ENCODE data around the gene NUAK2. TPM values are rescaled to one million over a fixed set of nuclear protein-coding genes. Genes with fewer than 3 reads are reported as not detected.
A peak's percentile ranks its signal among the peaks of the same experiment; 100 is the strongest.

Gene NUAK2
- polyA plus RNA-seq, 1 donor from 2014 or later: 1.4 TPM

GRCh38 chr1:205312866-205313562 lies 8.5 kb downstream of the NUAK2 start:
- H3K9me3 ChIP-seq (ENCODE audit: low read length): no peaks in the 10 kb centered on the region
- peaks cover 79% of the 10 kb centered on the region for H3K79me2 ChIP-seq (replicated peaks; ENCODE audit: insufficient read depth, low read length)
- peak overlapping the region; percentile 89 for H2AFZ ChIP-seq (ENCODE audit: low read depth, low read length)
- TF ChIP-seq SMC3 (conservative IDR thresholded peaks at IDR 0.05; ENCODE audit: poor library complexity) (no peak), EP300 (conservative IDR thresholded peaks at IDR 0.05; ENCODE audit: poor library complexity, severe bottlenecking) (no peak), EZH2 (IDR thresholded peaks at IDR 0.05; ENCODE audit: borderline replicate concordance, insufficient read depth, low read length, poor library complexity, severe bottlenecking) (no peak), TAF1 (IDR thresholded peaks at IDR 0.05; ENCODE audit: low read depth) (no peak), MXI1 (conservative IDR thresholded peaks at IDR 0.05; ENCODE audit: poor library complexity, severe bottlenecking) (no peak), RAD21 (conservative IDR thresholded peaks at IDR 0.05) (no peak), POLR2AphosphoS5 (IDR thresholded peaks at IDR 0.05) (no peak), CTCF (IDR thresholded peaks at IDR 0.05; ENCODE audit: poor library complexity, severe bottlenecking) (no peak)
- TF ChIP-seq, protein P1, sequence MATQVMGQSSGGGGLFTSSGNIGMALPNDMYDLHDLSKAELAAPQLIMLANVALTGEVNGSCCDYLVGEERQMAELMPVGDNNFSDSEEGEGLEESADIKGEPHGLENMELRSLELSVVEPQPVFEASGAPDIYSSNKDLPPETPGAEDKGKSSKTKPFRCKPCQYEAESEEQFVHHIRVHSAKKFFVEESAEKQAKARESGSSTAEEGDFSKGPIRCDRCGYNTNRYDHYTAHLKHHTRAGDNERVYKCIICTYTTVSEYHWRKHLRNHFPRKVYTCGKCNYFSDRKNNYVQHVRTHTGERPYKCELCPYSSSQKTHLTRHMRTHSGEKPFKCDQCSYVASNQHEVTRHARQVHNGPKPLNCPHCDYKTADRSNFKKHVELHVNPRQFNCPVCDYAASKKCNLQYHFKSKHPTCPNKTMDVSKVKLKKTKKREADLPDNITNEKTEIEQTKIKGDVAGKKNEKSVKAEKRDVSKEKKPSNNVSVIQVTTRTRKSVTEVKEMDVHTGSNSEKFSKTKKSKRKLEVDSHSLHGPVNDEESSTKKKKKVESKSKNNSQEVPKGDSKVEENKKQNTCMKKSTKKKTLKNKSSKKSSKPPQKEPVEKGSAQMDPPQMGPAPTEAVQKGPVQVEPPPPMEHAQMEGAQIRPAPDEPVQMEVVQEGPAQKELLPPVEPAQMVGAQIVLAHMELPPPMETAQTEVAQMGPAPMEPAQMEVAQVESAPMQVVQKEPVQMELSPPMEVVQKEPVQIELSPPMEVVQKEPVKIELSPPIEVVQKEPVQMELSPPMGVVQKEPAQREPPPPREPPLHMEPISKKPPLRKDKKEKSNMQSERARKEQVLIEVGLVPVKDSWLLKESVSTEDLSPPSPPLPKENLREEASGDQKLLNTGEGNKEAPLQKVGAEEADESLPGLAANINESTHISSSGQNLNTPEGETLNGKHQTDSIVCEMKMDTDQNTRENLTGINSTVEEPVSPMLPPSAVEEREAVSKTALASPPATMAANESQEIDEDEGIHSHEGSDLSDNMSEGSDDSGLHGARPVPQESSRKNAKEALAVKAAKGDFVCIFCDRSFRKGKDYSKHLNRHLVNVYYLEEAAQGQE (IDR thresholded peaks at IDR 0.05; ENCODE audit: borderline replicate concordance): no peak
- H3F3A ChIP-seq (ENCODE audit: insufficient read depth, low read length, poor library complexity, severe bottlenecking): peaks cover 17% of the 10 kb centered on the region
- peak overlapping the region; percentile 64 for H3K4me2 ChIP-seq (ENCODE audit: low read length)
- H3K27me3 ChIP-seq (ENCODE audit: insufficient read depth, low read depth, low read length): no peaks in the 10 kb centered on the region
- H3K27ac ChIP-seq (ENCODE audit: low read length): peak overlapping the region; percentile 96
- peak overlapping the region; percentile 85 for H3K9ac ChIP-seq (ENCODE audit: low read length)
- peak overlapping the region; percentile 58 for H3K4me3 ChIP-seq (ENCODE audit: low read length)
- H4K20me1 ChIP-seq (ENCODE audit: insufficient read depth): no peaks in the 10 kb centered on the region
- H3K9me2 ChIP-seq (ENCODE audit: insufficient read depth, low read length): no peaks in the 10 kb centered on the region
- H3K36me3 ChIP-seq (ENCODE audit: insufficient read depth, low read length): no peaks in the 10 kb centered on the region

- H3K4me2 ChIP-seq (ENCODE audit: low read length): no peak overlapping the region
- H3F3A ChIP-seq (ENCODE audit: insufficient read depth, low read length, poor library complexity, severe bottlenecking): peaks cover 17% of the 10 kb centered on the region
- H3K36me3 ChIP-seq (ENCODE audit: insufficient read depth, low read length): no peaks in the 10 kb centered on the region
- no peak overlapping the region for H3K27ac ChIP-seq (ENCODE audit: low read length)
- no peak overlapping the region for H2AFZ ChIP-seq (ENCODE audit: low read depth, low read length)
- H3K27me3 ChIP-seq (ENCODE audit: insufficient read depth, low read depth, low read length): no peaks in the 10 kb centered on the region
- no peaks in the 10 kb centered on the region for H3K9me3 ChIP-seq (ENCODE audit: low read length)
- no peaks in the 10 kb centered on the region for H3K9me2 ChIP-seq (ENCODE audit: insufficient read depth, low read length)
- no peak overlapping the region for H3K9ac ChIP-seq (ENCODE audit: low read length)
- no peaks in the 10 kb centered on the region for H4K20me1 ChIP-seq (ENCODE audit: insufficient read depth)
- no peak overlapping the region for H3K4me3 ChIP-seq (ENCODE audit: low read length)
- no peak for TF ChIP-seq EZH2 (IDR thresholded peaks at IDR 0.05; ENCODE audit: borderline replicate concordance, insufficient read depth, low read length, poor library complexity, severe bottlenecking)
- H3K79me2 ChIP-seq (replicated peaks; ENCODE audit: insufficient read depth, low read length): peaks cover 60% of the 10 kb centered on the region
Observed at GRCh38 chr1:205310976-205311704, 10.4 kb downstream of the NUAK2 start.
